SK-N-SH treated with all-trans-retinoic acid at 6 μM for 48 hours (cell line): ENCODE data around the gene CD99.

ENCODE experiments used
- ATAC-seq: fragments of 200-7000 bp; cut with Tn5 transposase; 3 replicates; pipeline ENCODE4 v1.9.1; 2020; ENCODE audit warnings: mild to moderate bottlenecking, moderate library complexity
- BACH2 ChIP-seq: fragments of 250-450 bp; sonication (Bioruptor Pico); IDR thresholded peaks from 2 replicates; pipeline ENCODE4 v1.9.0; 2021; ENCODE audit warnings: mild to moderate bottlenecking, borderline replicate concordance
- CSDC2 ChIP-seq: fragments of 250-450 bp; sonication (Bioruptor Pico); IDR thresholded peaks from 2 replicates; pipeline ENCODE4 v1.5.0; 2020; ENCODE audit warnings: mild to moderate bottlenecking, moderate library complexity
- ESRRG ChIP-seq: fragments of 250-450 bp; sonication (Bioruptor Pico); IDR thresholded peaks from 2 replicates; pipeline ENCODE4 v1.6.1; 2021; ENCODE audit warnings: mild to moderate bottlenecking
- GLIS3 ChIP-seq: fragments of 250-450 bp; sonication (Bioruptor Pico); IDR thresholded peaks from 2 replicates; pipeline ENCODE4 v1.5.0; 2020; ENCODE audit warnings: mild to moderate bottlenecking, moderate library complexity
- ISL1 ChIP-seq: fragments of 250-450 bp; sonication (Bioruptor Pico); IDR thresholded peaks from 2 replicates; pipeline ENCODE4 v2.1.2; 2022; ENCODE audit warnings: mild to moderate bottlenecking, moderate library complexity
- OSR1 ChIP-seq: fragments of 250-450 bp; sonication (Bioruptor Pico); IDR thresholded peaks from 2 replicates; pipeline ENCODE4 v1.8.0; 2022; ENCODE audit warnings: moderate library complexity, mild to moderate bottlenecking, inconsistent platforms
- PPARA ChIP-seq: fragments of 250-450 bp; sonication (Bioruptor Pico); IDR thresholded peaks from 2 replicates; pipeline ENCODE4 v1.5.0; 2020; ENCODE audit warnings: mild to moderate bottlenecking, borderline replicate concordance
- RARB ChIP-seq: fragments of 250-450 bp; sonication (Bioruptor Pico); IDR thresholded peaks from 2 replicates; pipeline ENCODE4 v1.8.0; 2021; ENCODE audit warnings: mild to moderate bottlenecking, moderate library complexity
- TCF4 ChIP-seq: fragments of 250-450 bp; sonication (Bioruptor Pico); IDR thresholded peaks from 2 replicates; pipeline ENCODE4 v1.8.0; 2021; ENCODE audit warnings: mild to moderate bottlenecking, moderate library complexity, borderline replicate concordance
- TOX ChIP-seq: fragments of 250-450 bp; sonication (Bioruptor Pico); IDR thresholded peaks from 2 replicates; pipeline ENCODE4 v1.8.0; 2021; ENCODE audit warnings: mild to moderate bottlenecking, moderate library complexity, borderline replicate concordance
- ZFP3 ChIP-seq: fragments of 250-450 bp; sonication (Bioruptor Pico); IDR thresholded peaks from 2 replicates; pipeline ENCODE4 v1.5.0; 2020; ENCODE audit warnings: mild to moderate bottlenecking, moderate library complexity
- ZFP30 ChIP-seq: fragments of 450-650 bp; formaldehyde crosslinking; IDR thresholded peaks from 2 replicates; pipeline ENCODE4 v1.5.0; 2022; ENCODE audit warnings: mild to moderate bottlenecking, moderate library complexity
- ZNF565 ChIP-seq: fragments of 450-650 bp; formaldehyde crosslinking; conservative IDR thresholded peaks from 2 replicates; pipeline ENCODE4 v1.5.0; 2020; ENCODE audit warnings: low read depth, mild to moderate bottlenecking, moderate library complexity
- ZNF8 ChIP-seq: fragments of 450-650 bp; formaldehyde crosslinking; IDR thresholded peaks from 2 replicates; pipeline ENCODE4 v1.5.0; 2020; ENCODE audit warnings: mild to moderate bottlenecking, moderate library complexity
- TF ChIP-seq, protein P1 (sequence below): fragments of 250-450 bp; sonication (Bioruptor Pico); IDR thresholded peaks from 2 replicates; pipeline ENCODE4 v1.5.0; 2020; ENCODE audit warnings: mild to moderate bottlenecking, moderate library complexity
- TF ChIP-seq, protein P2 (sequence below): fragments of 250-450 bp; sonication (Bioruptor Pico); IDR thresholded peaks from 2 replicates; pipeline ENCODE4 v1.5.1; 2020; ENCODE audit warnings: low read depth, mild to moderate bottlenecking, moderate library complexity
- TF ChIP-seq, protein P3 (sequence below): fragments of 250-450 bp; sonication (Bioruptor Pico); IDR thresholded peaks from 2 replicates; pipeline ENCODE4 v1.8.0; 2021; ENCODE audit warnings: low read depth, mild to moderate bottlenecking, moderate library complexity, borderline replicate concordance

Gene CD99

DNA sequence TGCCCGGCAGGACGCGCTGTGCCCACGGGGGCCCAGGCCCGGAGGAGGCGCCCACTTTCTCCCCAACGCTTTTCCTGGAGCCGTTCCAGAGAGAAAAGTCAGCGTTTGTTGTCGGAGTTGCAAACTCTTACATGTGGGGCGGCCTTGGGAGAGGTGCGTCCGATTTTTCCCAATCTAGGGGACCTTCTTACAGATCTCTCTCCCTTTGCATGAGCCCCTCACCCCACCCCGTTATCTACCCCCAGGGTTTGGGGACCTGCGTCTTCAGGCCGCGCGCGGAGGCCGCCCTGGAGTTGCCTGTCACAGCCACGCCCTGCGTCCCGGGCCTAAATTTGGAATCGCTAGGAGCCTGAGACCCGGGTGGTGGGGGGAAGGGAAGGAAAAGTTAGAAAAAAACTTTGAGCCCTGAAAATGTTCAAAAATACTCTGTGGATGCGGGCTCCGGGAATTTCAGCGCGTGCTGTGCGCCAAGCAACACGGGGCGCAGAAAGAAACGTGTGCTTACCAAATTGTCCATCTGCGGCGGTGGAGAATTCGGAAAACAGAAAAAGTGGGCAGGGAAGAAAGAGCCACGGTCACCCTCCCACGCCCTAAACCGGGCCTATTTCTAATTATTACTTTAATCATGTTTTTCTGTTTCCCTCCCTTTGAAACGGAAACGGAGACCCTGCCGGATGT lies 587 bp downstream of the CD99 start:
- peak; percentile 18 for ATAC-seq

DNA sequence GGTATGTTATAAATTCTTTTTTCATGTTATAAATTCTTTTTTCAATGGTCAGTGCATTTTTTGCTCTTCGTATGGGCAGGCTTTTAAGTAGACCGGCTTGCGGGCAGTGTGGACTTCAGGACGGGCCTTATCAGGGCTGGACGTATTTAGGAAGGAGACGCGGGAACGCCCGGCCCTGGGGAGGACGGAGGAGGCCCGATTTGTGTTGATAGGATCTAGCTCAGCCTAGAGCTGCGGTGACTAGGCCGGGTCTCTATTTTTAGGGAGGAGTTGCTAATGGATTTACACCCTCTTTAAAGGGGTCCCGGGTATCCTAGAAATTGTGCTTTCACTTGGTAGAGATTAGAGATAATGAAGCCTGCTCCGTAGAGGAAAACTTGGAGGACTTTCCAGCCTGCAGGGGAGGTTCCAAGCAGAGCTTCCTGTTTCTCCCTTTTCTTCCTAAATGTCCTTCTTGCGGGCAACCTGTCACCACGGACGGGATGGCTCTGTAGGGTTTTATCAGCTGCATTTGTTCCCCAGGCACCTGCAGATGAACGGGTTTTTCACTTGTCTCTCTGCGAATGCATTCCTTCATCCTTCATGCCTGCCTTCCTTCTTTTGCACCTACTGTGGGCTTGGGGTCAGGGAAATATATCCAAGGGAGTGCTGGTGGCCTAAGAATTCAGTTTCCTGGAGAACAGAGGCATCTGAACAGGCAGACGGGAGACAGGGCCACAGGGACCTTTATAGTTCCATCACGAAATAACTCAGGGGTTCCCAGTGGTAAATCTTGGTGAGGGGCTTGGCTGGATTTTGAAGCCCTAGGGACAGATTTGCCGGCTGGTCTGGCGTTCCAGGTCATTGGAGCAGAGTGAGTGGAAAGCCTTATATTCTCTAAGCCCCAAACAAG lies 1.4 kb downstream of the CD99 start:
- TF ChIP-seq, protein P1, sequence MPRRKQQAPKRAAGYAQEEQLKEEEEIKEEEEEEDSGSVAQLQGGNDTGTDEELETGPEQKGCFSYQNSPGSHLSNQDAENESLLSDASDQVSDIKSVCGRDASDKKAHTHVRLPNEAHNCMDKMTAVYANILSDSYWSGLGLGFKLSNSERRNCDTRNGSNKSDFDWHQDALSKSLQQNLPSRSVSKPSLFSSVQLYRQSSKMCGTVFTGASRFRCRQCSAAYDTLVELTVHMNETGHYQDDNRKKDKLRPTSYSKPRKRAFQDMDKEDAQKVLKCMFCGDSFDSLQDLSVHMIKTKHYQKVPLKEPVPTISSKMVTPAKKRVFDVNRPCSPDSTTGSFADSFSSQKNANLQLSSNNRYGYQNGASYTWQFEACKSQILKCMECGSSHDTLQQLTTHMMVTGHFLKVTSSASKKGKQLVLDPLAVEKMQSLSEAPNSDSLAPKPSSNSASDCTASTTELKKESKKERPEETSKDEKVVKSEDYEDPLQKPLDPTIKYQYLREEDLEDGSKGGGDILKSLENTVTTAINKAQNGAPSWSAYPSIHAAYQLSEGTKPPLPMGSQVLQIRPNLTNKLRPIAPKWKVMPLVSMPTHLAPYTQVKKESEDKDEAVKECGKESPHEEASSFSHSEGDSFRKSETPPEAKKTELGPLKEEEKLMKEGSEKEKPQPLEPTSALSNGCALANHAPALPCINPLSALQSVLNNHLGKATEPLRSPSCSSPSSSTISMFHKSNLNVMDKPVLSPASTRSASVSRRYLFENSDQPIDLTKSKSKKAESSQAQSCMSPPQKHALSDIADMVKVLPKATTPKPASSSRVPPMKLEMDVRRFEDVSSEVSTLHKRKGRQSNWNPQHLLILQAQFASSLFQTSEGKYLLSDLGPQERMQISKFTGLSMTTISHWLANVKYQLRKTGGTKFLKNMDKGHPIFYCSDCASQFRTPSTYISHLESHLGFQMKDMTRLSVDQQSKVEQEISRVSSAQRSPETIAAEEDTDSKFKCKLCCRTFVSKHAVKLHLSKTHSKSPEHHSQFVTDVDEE (CRISPR knock-in tag), result no peak
- TF ChIP-seq BACH2 (CRISPR knock-in tag) (no peak), ZNF565 (CRISPR knock-in tag) (no peak), ZFP3 (CRISPR knock-in tag) (no peak), ZFP30 (CRISPR knock-in tag) (no peak), PPARA (CRISPR knock-in tag) (no peak), ZNF8 (CRISPR knock-in tag) (no peak), CSDC2 (no peak), ISL1 (CRISPR knock-in tag) (no peak), TOX (CRISPR knock-in tag) (no peak), RARB (CRISPR knock-in tag) (no peak), OSR1 (CRISPR knock-in tag) (no peak), TCF4 (CRISPR knock-in tag) (no peak)
- TF ChIP-seq, protein P2, sequence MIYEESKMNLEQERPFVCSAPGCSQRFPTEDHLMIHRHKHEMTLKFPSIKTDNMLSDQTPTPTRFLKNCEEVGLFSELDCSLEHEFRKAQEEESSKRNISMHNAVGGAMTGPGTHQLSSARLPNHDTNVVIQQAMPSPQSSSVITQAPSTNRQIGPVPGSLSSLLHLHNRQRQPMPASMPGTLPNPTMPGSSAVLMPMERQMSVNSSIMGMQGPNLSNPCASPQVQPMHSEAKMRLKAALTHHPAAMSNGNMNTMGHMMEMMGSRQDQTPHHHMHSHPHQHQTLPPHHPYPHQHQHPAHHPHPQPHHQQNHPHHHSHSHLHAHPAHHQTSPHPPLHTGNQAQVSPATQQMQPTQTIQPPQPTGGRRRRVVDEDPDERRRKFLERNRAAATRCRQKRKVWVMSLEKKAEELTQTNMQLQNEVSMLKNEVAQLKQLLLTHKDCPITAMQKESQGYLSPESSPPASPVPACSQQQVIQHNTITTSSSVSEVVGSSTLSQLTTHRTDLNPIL, result no peak
- TF ChIP-seq, protein P3, sequence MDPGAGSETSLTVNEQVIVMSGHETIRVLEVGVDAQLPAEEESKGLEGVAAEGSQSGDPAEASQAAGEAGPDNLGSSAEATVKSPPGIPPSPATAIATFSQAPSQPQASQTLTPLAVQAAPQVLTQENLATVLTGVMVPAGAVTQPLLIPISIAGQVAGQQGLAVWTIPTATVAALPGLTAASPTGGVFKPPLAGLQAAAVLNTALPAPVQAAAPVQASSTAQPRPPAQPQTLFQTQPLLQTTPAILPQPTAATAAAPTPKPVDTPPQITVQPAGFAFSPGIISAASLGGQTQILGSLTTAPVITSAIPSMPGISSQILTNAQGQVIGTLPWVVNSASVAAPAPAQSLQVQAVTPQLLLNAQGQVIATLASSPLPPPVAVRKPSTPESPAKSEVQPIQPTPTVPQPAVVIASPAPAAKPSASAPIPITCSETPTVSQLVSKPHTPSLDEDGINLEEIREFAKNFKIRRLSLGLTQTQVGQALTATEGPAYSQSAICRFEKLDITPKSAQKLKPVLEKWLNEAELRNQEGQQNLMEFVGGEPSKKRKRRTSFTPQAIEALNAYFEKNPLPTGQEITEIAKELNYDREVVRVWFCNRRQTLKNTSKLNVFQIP (CRISPR knock-in tag), result no peak
- TF ChIP-seq, all 23 proteins: peak for 0
- no peak for ATAC-seq

More for the DNA sequence above, 587 bp downstream of the CD99 start:
- TF ChIP-seq, protein P1 (CRISPR knock-in tag), result no peak
- TF ChIP-seq ZFP3 (CRISPR knock-in tag) (no peak), GLIS3 (CRISPR knock-in tag) (no peak), BACH2 (CRISPR knock-in tag) (no peak), ZFP30 (CRISPR knock-in tag) (no peak), ESRRG (CRISPR knock-in tag) (no peak), TOX (CRISPR knock-in tag) (no peak)
- TF ChIP-seq, protein P2, result no peak
